ENCODE data around the gene BRD7. TPM values are rescaled to one million over a fixed set of nuclear protein-coding genes. Genes with fewer than 3 reads are reported as not detected.

The BRD7 gene
- total RNA-seq, 4 donors from 2014 or later, result 27.8 to 46.2 (median 36.8) TPM

DNA sequence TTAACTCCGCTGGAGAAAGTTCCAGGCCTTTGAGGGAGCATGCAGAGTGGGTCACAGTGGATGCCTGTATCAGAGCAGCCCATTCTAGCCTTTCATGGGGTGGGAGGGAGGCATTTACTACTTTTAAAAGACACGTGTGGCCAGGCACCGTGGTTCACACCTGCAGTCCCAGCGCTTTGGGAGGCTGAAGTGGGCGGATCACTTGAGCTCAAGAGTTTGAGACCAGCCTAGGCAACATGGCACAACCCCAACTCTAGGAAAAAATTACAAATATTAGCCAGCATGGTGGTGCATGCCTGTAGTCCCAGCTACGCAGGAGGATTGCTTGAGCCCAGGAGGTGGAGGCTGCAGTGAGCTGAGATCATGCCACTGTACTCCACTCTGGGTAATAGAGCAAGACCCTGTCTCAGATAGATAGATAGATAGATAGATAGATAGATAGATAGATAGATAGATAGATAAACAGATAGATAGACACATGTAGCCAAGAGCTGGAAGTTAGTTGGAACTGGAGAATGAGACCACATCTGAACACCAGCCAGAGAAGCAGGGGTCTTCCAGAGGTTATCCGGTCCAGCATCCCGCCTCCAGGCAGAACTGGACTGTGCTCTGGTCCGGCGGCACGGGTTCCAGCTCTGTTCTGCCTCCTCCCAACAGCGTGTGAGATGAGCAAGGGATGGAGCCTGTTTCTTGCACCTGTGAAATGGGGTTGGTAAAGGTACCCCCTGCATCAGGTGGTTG, 98.8 kb downstream of the BRD7 start:
- TF ChIP-seq, protein P1, sequence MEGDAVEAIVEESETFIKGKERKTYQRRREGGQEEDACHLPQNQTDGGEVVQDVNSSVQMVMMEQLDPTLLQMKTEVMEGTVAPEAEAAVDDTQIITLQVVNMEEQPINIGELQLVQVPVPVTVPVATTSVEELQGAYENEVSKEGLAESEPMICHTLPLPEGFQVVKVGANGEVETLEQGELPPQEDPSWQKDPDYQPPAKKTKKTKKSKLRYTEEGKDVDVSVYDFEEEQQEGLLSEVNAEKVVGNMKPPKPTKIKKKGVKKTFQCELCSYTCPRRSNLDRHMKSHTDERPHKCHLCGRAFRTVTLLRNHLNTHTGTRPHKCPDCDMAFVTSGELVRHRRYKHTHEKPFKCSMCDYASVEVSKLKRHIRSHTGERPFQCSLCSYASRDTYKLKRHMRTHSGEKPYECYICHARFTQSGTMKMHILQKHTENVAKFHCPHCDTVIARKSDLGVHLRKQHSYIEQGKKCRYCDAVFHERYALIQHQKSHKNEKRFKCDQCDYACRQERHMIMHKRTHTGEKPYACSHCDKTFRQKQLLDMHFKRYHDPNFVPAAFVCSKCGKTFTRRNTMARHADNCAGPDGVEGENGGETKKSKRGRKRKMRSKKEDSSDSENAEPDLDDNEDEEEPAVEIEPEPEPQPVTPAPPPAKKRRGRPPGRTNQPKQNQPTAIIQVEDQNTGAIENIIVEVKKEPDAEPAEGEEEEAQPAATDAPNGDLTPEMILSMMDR (IDR thresholded peaks at IDR 0.05), result no peak
- no peak for TF ChIP-seq POLR2A (IDR thresholded peaks at IDR 0.05)
- peak in 1 of 3 donors; percentile 36 for DNase-seq
- Histone ChIP-seq H3K4me3 (no peak overlapping the region), H3K36me3 (no peaks in the 10 kb centered on the region), H3K4me1 (peaks cover 0 to 35% (median 18%) of the 10 kb centered on the region in 4 donors), H3K27me3 (no peaks in the 10 kb centered on the region), H3K27ac (peak overlapping the region in 1 of 4 donors; percentile 91), H3K9me3 (no peaks in the 10 kb centered on the region)

DNA sequence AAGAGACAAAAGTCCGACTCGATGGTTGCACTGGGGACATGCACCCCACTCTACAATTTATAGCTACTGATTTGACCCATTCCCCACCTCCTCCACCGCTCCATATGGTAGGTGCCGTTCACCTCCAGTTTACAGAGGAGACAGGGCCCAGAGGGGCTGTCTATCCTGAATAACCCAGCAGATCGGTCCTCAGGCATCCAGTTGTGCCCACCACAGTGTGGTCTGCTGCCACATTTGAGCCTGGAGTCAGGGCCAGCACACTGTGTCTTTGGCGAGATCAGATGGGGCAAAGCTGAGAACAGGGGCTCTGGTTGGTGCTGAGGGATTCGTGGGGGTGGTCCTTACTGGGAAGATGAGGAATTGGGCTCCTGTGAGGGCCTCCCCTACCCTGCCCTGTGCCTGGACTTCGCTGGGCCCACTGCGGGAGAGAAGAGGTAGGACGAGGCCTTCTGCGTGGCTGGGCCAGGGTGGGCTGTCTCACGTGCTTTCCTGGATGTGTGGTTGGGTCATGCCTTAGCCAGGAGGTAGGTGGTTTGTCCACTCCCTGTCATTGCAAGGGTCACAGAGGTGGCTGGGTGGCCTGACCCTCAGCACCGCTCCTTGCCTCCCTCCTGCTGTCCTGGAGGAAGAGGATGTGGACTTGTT, 99.6 kb downstream of the BRD7 start:
- TF ChIP-seq POLR2A (IDR thresholded peaks at IDR 0.05), result no peak
- TF ChIP-seq, protein P1 (IDR thresholded peaks at IDR 0.05), result no peak
- Histone ChIP-seq H3K9me3 (no peaks in the 10 kb centered on the region), H3K27me3 (no peaks in the 10 kb centered on the region), H3K4me3 (no peak overlapping the region), H3K4me1 (peaks cover 0 to 32% (median 17%) of the 10 kb centered on the region in 4 donors), H3K36me3 (no peaks in the 10 kb centered on the region), H3K27ac (peak overlapping the region in 1 of 4 donors; percentile 91)
- DNase-seq, result peak in 2 of 3 donors; percentile 21 to 34

DNA sequence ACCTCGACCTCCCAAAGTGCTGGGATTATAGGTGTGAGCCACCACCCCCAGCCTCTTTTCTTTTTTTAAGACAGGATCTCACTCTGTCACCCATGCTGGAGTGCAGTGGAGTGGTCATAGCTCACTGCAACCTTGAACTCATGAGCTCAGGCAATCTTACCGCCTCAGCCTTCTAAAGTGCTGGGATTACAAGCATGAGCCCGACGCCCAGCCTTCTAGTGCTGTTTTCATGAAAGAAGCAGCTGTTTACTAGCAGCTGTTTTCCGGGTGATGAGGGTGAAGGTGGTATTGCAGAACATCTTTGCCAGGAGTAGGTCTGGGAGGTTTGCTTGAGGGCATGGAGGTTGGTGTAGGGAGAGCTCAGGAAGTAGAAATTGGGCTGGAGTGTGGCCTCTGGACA, 100.4 kb downstream of the BRD7 start:
- Histone ChIP-seq H3K27me3 (no peaks in the 10 kb centered on the region), H3K4me1 (peaks cover 0 to 27% (median 14%) of the 10 kb centered on the region in 4 donors), H3K9me3 (no peaks in the 10 kb centered on the region), H3K27ac (peak overlapping the region in 1 of 4 donors; percentile 91), H3K36me3 (no peaks in the 10 kb centered on the region), H3K4me3 (no peak overlapping the region)
- peak in 1 of 3 donors; percentile 42 for DNase-seq
- TF ChIP-seq, protein P1 (IDR thresholded peaks at IDR 0.05), result no peak
- no peak for TF ChIP-seq POLR2A (IDR thresholded peaks at IDR 0.05)

DNA sequence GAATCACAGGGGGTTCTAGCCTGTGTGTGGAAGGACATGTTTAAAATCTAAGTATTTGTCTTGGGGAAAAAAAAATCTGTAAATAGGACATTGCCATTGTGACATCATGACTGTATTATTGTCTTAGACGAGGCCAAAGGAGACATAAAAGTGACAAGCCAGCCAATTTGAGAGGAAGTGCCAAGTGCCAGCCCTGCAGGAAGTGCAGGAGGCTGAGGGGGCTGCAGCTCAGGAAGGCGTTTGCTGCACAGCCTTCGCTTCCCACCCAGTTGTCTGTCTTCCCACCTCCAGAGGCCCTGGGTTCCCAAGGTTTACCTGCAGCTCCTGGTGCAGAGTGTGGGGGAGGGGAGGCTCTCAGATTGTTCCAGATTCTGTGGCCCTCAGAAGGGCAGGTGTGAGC, 101.1 kb downstream of the BRD7 start:
- Histone ChIP-seq H3K27ac (peak overlapping the region; percentile 65 to 91 (median 76)), H3K9me3 (no peaks in the 10 kb centered on the region), H3K27me3 (no peaks in the 10 kb centered on the region), H3K4me1 (peaks cover 0 to 20% (median 12%) of the 10 kb centered on the region in 4 donors), H3K36me3 (no peaks in the 10 kb centered on the region), H3K4me3 (peak overlapping the region; percentile 40 to 54 (median 46))
- TF ChIP-seq POLR2A (IDR thresholded peaks at IDR 0.05), result no peak
- TF ChIP-seq, protein P1 (IDR thresholded peaks at IDR 0.05), result no peak
- DNase-seq, result peak in 2 of 3 donors; percentile 24 to 52

DNA sequence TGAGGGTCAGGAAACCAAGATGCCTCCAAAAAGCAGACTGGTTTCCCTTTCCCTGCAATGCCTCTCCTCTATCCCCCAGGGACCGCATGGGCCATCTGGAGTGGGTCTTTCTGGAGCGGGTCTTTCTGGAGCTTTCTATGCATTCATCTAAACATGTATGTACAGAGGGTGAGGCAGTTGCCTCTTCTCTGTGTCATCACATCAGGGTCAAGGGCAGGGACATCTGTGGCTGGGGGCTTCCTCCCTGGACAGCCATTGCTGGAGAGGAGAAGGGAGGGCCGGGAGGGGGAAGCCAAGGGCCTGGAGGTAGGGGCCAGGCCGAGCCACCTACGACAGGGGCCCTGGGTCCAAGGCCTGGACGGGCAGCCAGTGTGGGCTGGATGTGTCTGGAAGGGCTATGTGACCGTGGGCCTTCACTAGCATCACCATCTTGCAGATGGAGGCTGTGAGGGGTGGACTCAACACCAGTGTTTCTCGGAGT, 101.6 kb downstream of the BRD7 start:
- peak overlapping the region; percentile 65 to 91 (median 76) for H3K27ac ChIP-seq
- H3K27me3 ChIP-seq, result no peaks in the 10 kb centered on the region
- peak overlapping the region; percentile 40 to 54 (median 46) for H3K4me3 ChIP-seq
- peak in 2 of 3 donors; percentile 42 to 46 for DNase-seq
- no peaks in the 10 kb centered on the region for H3K9me3 ChIP-seq
- H3K36me3 ChIP-seq, result no peaks in the 10 kb centered on the region
- H3K4me1 ChIP-seq, result peaks cover 0 to 16% (median 12%) of the 10 kb centered on the region in 4 donors
- TF ChIP-seq, protein P1 (IDR thresholded peaks at IDR 0.05), result no peak
- no peak for TF ChIP-seq POLR2A (IDR thresholded peaks at IDR 0.05)

All from Peyer's patch (tissue), 4 donors.